A549 (cell line): Measurements from ENCODE around the gene CNNM2.

Experiments used
- NPAS2 ChIP-seq: fragments of 250-450 bp; sonication (Bioruptor Pico); IDR thresholded peaks from 2 replicates; pipeline ENCODE4 v1.8.0; 2022; ENCODE audit warnings: mild to moderate bottlenecking, moderate library complexity, borderline replicate concordance
- POLR2AphosphoS2 ChIP-seq: conservative IDR thresholded peaks from 2 replicates; pipeline ENCODE4 v1.6.1; 2012; ENCODE audit warnings: low read length, improper control_type of control experiment, inconsistent platforms
- TF ChIP-seq, protein P1 (sequence below): fragments of >200 bp; sonication (Bioruptor Twin); formaldehyde crosslinking; IDR thresholded peaks from 3 replicates; pipeline ENCODE4 v1.5.1; 2016

DNA sequence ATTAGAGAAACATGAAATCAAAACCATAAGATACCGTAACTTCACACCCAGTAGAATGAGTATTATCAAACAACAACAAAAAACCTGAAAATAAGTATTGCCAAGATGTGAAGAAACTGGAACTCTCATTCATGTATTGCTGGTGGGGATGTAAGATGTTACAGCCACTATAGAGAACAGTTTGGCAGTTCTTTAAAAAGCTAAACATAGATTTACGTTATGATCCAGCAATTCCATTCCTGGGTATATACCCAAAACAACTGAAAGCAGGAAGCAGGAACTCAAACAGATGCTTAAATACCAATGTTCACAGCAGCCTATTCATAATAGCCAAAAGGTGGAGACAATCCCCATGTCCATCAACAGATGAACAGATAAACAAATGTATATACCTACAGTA lies 202.5 kb downstream of the CNNM2 start:
- TF ChIP-seq POLR2AphosphoS2 (no peak), NPAS2 (CRISPR knock-in tag) (no peak)
- TF ChIP-seq, protein P1, sequence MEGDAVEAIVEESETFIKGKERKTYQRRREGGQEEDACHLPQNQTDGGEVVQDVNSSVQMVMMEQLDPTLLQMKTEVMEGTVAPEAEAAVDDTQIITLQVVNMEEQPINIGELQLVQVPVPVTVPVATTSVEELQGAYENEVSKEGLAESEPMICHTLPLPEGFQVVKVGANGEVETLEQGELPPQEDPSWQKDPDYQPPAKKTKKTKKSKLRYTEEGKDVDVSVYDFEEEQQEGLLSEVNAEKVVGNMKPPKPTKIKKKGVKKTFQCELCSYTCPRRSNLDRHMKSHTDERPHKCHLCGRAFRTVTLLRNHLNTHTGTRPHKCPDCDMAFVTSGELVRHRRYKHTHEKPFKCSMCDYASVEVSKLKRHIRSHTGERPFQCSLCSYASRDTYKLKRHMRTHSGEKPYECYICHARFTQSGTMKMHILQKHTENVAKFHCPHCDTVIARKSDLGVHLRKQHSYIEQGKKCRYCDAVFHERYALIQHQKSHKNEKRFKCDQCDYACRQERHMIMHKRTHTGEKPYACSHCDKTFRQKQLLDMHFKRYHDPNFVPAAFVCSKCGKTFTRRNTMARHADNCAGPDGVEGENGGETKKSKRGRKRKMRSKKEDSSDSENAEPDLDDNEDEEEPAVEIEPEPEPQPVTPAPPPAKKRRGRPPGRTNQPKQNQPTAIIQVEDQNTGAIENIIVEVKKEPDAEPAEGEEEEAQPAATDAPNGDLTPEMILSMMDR = 0 out of 3 replicates have a peak, but pooled peaks have one; percentile 10
